Measurements from ENCODE around the gene TMEM212.
"Not testable (repeated sequence)": the region's sequence is repeated elsewhere in the genome, so short reads cannot be mapped to it uniquely, and the experiment has no call there.

TMEM212 gene

GRCh38 chr3:171854649-171855305, 11.6 kb downstream of the TMEM212 start:
- FAIRE-seq (no peak), DNase-seq (ENCODE audit: low spot score) (no peak)

DNA sequence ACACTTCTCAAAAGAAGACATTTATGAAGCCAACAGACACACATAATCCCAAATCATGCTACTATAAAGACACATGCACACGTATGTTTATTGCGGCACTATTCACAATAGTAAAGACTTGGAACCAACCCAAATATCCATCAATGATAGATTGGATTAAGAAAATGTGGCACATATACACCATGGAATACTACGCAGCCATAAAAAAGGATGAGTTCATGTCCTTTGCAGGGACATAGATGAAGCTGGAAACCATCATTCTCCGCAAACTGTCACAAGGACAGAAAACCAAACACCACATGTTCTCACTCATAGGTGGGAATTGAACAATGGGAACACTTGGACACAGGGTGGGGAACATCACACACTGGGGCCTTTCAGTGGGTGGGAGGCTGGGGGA, 15.6 kb downstream of the TMEM212 start:
- not testable (repeated sequence) for DNase-seq (ENCODE audit: low spot score); FAIRE-seq

DNA sequence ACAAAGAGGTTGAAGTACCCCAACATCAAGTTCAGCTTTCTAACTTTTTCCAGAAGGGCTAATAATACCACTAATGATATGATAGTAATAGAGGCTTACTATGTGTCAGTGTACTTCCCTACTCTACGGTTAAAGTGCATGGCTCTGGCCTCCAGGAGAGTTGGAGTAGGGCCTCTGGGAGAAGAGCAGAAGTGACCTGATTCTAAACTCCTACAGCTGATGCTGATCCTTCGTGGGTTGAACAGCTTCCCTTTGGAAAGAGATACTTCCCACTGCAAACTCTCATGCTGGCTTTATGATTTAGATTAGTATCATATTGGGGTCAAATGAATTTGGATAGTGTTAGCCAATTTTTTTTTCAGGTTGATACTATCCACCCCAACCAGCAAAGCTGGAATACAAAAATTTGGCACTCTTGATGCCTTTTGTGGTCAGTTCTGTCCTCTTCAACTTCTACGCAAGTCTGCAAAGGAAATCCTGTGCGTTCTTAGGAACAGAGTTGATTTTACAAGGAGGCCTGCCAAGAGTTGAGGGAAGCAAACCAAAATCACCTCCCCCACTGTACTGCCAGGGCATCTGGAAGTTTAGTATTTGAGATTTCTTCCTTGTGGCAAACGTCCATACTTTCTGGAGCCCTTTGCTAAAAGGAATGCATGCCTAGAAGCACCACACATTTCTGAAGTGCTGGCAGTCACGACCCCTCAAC, 17.8 kb downstream of the TMEM212 start:
- no peak for FAIRE-seq

GRCh38 chr3:171862392-171862791, 19.2 kb downstream of the TMEM212 start:
- FAIRE-seq (no peak), DNase-seq (ENCODE audit: low spot score) (no peak)

More for the DNA sequence above, 17.8 kb downstream of the TMEM212 start:
- no peak for DNase-seq (ENCODE audit: low spot score)

- DNase-seq (ENCODE audit: low spot score) (no peak), FAIRE-seq (no peak)
Observed at GRCh38 chr3:171862993-171863521, 19.9 kb downstream of the TMEM212 start.

GRCh38 chr3:171863920-171864319, 20.8 kb downstream of the TMEM212 start:
- no peak for DNase-seq (ENCODE audit: low spot score)
- no peak for FAIRE-seq

- DNase-seq (ENCODE audit: low spot score) (no peak), FAIRE-seq (no peak)
Observed at GRCh38 chr3:171865191-171865865, 22.2 kb downstream of the TMEM212 start.

DNA sequence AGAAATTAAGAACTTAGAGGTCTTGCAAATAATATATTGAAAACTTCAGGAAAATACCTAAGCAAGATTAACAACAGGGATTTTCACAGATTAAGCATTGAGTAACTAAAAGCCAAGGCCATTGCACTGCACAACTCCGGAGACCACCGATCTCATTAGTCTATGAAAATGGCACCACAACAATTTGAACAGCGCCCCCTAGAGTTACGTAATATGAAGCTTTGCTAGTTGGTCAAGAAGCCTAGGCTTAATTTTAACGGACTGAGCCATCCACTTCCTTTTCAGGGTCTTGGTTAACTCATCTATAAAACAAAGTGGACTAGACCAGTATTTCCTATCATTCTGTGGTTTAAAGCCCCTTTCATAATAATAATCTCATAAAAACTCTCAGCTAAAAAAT, 24.8 kb downstream of the TMEM212 start:
- FAIRE-seq, result no peak
- DNase-seq (ENCODE audit: low spot score), result no peak

- DNase-seq (ENCODE audit: low spot score) (no peak), FAIRE-seq (no peak)
Observed at GRCh38 chr3:171871392-171872274, 28.5 kb downstream of the TMEM212 start.

- FAIRE-seq (no peak), DNase-seq (ENCODE audit: low spot score) (peak; percentile 68)
Observed at GRCh38 chr3:171873580-171873979, 30.4 kb downstream of the TMEM212 start.

DNA sequence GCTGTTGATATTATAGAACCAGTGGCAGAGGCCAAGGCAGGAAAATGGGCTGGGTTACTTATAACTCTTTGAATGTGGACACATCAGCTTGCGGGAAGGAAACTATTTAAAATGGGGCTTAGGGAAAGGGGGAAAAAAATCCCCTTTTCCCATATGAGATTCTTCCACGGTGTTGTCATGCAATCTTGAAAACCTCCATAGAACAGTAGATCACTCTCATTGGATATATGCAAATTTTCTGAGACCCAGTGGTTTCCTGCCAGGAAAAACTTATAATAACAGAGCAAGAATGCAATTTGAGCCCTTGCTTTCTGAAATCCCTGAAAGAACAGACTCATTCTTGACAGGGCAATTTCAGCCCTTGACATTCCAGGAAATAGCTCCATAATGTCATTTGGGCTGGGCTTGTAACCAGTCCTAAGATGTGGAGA, 31.1 kb downstream of the TMEM212 start:
- DNase-seq (ENCODE audit: low spot score), result peak; percentile 98
- FAIRE-seq, result peak; percentile 97

- peak; percentile 77 for DNase-seq (ENCODE audit: low spot score)
- FAIRE-seq, result peak; percentile 23
Observed at GRCh38 chr3:171874879-171875278, 31.7 kb downstream of the TMEM212 start.

DNA sequence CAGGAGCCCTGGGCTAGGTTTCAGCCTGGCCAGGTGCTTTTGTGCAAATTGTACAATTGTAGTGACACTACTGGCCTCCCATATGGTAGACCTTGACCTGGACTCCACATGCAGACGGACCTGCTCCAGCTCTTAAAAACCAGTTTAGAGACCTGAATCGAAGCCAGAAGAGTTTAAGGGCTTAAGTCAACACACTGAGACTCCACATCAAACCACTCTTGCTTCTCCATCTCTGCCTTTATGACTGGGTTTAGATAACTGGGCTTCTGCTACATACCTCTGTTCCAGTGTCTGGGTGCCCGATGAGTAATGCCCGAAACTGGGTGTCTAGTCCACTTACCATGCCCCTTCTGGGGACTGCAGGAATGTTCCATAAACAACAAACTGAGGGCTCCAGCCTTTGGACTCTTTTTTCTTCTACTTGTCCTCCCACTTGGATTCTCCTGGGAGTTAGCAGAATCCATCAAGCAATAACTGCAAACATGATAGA, 32.8 kb downstream of the TMEM212 start:
- peak; percentile 58 for DNase-seq (ENCODE audit: low spot score)

DNA sequence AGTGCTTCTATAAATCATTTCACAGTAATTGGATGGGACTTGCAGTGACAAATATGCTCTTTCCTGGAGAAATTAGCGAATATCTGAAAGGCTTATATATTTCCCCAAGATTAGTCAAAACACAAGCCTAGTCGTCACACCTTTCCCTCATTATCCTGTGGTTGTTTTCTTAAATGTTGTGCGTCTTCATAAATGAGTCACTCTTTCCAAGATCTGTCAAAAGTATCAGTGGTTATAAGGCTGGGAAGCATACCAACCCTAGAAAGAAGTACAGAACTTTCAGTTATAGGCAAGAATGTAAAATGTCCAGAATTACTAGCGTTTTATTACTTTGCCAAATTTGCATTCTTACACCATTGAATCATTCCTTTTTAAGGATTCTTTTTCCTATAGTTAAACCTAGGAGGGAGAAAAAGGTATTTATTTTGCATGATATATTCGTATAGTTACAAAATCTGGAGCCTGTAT, 33.6 kb downstream of the TMEM212 start:
- FAIRE-seq, result peak; percentile 78
- peak; percentile 66 for DNase-seq (ENCODE audit: low spot score)

More for the DNA sequence above, 32.8 kb downstream of the TMEM212 start:
- FAIRE-seq, result no peak

DNA sequence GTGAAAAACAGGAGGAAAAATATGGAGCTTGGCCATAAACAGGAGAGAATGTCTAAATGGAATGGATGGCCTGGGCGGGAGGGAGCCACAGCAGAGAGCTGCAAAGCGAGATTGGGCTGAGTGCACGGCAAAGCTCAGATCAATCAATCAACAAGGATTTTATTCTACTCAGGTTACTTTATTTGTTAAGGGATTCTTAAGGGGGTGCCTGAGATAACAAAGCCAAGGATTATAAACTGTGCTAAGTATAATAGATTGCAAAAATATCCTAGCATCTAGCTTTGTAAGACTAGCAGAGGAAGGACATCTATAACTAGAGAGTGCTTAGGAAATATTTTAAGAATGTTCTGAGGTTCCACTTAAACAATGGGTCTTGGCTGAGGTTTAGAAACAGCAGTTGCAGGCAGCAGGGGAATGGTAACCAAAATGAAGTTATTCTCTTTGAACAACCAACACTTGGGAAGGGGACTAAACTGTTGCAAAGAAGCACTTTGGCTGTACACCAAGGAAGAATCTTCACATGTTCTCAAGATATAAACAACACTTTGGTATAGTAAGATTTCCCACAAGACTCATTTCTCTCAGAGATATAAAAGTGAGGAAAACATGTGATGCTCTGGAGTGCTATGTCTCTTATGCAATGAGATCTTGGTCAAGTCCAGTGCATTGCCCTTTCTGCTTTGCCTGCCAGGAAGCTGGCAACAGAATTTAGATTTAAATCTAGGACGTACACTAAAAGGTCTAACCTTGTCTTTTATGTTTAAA, 35.5 kb downstream of the TMEM212 start:
- no peak for DNase-seq (ENCODE audit: low spot score)
- no peak for FAIRE-seq

DNA sequence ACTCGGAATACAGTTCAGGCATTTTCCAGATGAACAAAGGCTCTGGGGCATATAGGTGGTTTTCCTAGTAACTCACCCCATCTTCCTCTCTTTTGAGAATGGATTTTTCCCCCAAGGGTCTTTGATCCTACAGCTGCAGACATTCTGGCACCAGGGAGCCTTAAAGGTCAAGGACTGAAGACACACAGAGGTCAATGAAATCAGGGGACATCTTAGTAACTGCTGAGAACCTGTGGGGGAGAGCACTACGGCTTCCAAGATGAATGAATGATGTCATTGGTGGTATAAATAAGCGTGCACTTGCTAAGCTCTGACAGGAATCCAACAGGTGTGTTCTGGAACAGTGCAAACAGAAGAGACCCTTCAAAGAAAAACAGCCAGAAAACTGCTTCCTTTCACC, 36.3 kb downstream of the TMEM212 start:
- DNase-seq (ENCODE audit: low spot score), result no peak

GRCh38 chr3:171880101-171880870, 37.1 kb downstream of the TMEM212 start:
- DNase-seq (ENCODE audit: low spot score) (no peak), FAIRE-seq (no peak)

More for the DNA sequence above, 36.3 kb downstream of the TMEM212 start:
- no peak for FAIRE-seq

DNA sequence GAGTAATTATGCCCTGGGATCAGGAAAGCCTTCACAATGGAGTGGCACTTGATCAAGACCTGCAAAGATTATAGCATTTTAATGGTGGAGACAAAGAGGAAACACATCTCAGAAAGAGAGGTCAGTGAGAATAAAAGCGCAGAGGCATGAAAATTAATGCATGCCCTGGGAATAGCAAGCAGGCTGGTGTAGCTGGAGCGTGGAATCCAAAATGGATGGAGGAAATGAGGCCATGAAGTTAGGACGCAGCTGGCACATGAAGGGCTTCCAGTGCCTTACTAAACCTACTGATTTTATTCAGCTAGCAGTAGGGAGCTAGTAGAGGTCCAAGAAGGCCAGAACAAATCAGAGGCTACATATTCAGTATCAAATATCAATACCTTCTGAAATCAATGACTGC, 38.1 kb downstream of the TMEM212 start:
- DNase-seq (ENCODE audit: low spot score) (no peak), FAIRE-seq (no peak)

DNA sequence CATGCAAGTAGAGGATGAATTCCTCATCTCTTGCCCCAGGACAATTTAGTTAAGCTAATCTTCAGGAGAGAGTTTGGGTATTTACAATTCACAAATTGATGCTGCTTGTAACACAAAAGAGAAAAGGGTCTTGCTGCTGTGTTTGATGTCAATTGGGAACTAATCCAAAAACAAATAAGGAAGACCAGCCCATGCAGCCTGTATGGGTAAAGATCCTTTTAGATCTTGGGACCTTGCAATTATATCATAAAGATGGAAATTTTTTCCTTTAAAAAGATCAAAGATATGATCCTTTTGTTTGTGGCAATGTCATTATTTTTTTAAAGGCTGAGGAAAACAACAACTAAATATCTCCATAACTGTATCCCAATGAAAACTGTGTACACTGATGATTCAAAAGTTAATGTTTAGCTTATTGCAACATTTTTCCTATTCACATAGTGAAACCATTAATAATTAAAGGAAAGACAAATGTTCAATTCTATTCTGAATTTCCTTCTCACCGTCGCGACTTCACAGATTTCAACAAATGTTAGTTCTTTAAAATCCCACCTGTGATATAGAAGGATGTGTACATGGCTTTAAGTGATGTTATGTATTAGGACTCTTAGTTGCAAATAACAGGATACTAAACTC, 40.2 kb downstream of the TMEM212 start:
- FAIRE-seq (peak; percentile 92), DNase-seq (ENCODE audit: low spot score) (peak; percentile 35)
